DMS79 treated with DMSO at 0.1 percent for 48 hours (cell line): ENCODE measurements around the gene SRPRA.
"Not testable (repeated sequence)": the region's sequence is repeated elsewhere in the genome, so short reads cannot be mapped to it uniquely, and the experiment has no call there.

Experiments used
- DNase-seq: peaks from one replicate; lab custom pipeline; 2025; lab: John Stamatoyannopoulos, UW

Gene SRPRA, protein sequence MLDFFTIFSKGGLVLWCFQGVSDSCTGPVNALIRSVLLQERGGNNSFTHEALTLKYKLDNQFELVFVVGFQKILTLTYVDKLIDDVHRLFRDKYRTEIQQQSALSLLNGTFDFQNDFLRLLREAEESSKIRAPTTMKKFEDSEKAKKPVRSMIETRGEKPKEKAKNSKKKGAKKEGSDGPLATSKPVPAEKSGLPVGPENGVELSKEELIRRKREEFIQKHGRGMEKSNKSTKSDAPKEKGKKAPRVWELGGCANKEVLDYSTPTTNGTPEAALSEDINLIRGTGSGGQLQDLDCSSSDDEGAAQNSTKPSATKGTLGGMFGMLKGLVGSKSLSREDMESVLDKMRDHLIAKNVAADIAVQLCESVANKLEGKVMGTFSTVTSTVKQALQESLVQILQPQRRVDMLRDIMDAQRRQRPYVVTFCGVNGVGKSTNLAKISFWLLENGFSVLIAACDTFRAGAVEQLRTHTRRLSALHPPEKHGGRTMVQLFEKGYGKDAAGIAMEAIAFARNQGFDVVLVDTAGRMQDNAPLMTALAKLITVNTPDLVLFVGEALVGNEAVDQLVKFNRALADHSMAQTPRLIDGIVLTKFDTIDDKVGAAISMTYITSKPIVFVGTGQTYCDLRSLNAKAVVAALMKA

GRCh38 chr11:126268708-126269579, at the start of gene SRPRA, which contains the start of gene FOXRED1:
TSS of gene SRPRA (minus strand) at chr11:126268895. CDS start at chr11:126268804, 91 bp downstream.
TSS of gene FOXRED1 (plus strand) at chr11:126269154. CDS start at chr11:126269207, 53 bp downstream.
- peak; percentile 99 for DNase-seq

- DNase-seq: peak; percentile 94
Measured at GRCh38 chr11:126317756-126318573, 49.3 kb upstream of the SRPRA start.

GRCh38 chr11:126317432-126317755, 48.7 kb upstream of the SRPRA start:
- DNase-seq: peak; percentile 61

DNA sequence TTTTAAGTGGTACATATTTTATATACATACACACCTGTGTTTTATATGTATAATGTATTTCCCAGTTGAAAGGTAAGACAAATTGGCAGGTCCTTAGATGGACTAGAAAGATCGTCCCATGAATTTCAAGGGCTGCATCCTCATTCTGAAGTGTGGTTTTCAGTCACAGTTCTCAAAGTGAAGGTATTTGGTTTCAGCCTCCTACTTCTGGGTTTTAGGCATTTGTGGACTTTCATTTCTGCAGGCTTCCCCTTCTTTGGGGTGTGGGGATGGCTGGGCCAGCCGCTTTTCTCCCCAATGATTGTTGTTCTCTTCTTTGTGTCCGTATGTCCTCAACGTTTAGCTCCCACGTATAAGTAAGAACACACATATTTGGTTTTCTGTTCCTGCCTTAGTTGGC, 45.1 kb upstream of the SRPRA start:
- no peak for DNase-seq

DNA sequence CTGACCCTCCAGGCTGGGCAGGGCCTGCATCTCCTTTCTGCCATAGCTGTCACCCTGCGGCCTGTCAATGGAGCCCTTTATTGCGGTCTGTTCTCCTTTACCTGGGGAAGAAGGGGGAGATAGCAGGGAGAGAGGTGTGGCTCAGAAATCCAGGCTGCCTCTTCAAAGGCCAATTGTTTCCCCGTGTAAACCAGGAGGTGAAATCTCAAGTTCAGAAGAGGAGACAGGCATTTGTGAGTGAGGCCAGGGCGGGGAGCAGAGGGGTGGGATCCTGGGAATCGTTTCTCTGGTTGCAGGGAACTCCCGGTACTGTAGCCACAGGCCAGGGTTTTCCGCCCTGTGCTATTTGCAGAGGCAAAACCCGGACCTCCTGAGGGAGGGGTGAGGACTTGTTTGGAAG, 44.3 kb upstream of the SRPRA start:
- no peak for DNase-seq

DNA sequence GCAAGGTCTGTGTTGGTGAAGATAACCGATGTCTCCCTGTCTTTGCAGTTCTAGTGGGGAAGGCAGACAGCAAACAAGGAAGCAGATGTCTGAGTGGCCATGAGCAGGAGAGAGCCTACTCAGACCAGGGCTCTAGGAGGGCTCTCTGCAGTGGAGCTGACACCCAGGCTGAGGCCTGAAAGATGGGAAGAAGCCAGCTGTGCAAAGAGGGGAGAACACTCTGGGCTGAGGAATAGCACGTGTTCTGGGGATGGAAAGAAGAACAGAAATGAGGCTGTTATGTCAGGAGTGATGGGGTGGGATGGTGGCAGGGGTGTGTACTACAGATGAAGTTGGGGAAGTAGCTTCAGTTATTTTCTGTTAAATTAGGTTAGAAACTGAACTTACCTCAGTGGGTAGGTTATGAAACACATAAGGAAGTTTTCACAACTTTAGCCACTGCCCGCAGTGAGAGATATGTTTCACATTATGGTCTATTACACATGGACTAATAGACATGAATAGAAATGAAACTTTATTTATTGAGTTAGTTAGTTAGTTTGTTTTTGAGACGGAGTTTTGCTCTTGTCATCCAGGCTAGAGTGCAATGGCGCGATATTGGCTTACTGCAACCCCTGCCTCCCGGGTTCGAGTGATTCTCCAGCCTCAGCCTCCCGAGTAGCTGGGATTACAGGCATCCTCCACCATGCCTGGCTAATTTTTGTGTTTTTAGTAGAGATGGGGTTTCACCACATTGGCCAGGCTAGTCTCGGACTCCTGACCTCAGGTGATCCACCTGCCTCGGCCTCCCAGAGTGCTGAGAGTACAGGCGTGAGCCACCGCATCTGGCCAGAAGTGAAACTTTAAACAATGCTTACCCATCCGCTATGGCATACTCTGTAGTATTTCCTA, 43.0 kb upstream of the SRPRA start:
- DNase-seq: no peak

- DNase-seq: no peak
Measured at GRCh38 chr11:126310992-126311310, 42.3 kb upstream of the SRPRA start.

GRCh38 chr11:126310200-126310991, 41.7 kb upstream of the SRPRA start:
- DNase-seq: peak; percentile 50

- DNase-seq: not testable (repeated sequence)
Measured at GRCh38 chr11:126308771-126309170, 40.1 kb upstream of the SRPRA start.

DNA sequence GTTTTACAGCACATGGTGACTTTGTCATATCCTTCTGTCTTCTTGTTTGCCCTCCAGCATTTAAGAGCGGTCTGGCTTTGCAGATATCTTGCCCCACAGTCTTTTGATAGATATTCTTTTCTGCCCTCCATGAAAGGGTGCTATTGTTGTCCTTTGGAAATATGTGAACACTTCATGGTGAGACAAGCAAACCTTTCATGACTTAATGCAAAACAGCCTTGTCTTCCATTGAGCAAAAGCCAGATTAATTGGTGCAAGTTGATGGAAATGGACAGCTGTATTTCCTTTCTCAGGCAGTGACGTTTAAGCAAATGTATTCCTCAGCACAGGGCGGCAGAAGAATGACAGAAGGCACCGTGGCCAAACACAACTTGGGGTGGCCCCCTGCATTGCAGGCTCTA, 39.6 kb upstream of the SRPRA start:
- DNase-seq: no peak

GRCh38 chr11:126307706-126308105, 39.0 kb upstream of the SRPRA start:
- peak; percentile 13 for DNase-seq

- no peak for DNase-seq
Measured at GRCh38 chr11:126305699-126306098, 37.0 kb upstream of the SRPRA start.

DNA sequence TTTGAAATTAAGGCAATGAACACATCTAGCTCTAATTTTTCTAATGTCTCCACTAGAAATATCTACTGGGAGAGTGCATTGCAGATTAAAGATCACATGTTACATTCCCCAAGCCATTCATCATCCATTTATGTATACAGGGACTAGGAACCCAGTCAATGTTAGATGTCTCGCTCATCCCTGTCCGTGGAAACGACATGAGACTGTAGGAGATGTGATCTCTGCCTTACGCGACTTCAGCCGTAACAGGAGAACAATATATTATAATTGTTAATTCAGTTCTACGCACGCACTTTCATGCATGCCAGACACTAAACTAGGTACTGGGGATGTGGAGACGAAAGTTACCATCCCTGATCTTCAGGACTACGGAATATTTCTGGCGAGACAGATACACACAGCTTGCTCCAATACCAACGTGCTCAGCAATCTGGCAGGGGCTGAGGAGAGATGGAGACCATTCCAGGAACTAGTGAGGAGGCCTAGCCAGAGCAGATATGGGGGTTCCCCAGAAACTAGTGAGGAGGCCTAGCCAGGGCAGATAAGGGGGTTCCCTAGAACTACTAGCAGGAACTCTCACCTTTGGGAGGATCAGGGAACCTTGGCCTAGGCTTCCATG, 35.9 kb upstream of the SRPRA start:
- DNase-seq: peak; percentile 76

GRCh38 chr11:126303623-126304456, 35.1 kb upstream of the SRPRA start, which contains the start of gene DCPS:
TSS of gene DCPS (plus strand) at chr11:126304060. CDS start at chr11:126304081, 21 bp downstream.
- DNase-seq: peak; percentile 98

DNA sequence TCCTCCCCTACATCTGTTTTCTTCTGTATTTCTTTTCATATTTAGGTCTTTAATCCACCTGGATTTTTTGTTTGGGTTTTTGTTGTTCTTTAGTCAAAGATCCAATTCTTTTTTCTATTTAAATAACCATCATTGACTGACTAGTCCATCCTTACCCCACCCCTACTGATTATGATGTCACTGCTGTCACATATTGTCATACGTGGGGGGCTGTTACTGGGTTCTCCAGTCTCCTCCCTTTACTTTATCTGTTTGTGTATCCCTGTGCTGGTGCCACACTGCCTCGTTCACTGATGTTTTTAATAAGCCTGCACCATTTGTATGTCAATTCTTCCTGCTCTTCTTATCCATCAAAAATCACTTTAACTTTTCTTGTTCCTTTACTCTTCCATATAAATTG, 28.3 kb upstream of the SRPRA start:
- DNase-seq: no peak

DNA sequence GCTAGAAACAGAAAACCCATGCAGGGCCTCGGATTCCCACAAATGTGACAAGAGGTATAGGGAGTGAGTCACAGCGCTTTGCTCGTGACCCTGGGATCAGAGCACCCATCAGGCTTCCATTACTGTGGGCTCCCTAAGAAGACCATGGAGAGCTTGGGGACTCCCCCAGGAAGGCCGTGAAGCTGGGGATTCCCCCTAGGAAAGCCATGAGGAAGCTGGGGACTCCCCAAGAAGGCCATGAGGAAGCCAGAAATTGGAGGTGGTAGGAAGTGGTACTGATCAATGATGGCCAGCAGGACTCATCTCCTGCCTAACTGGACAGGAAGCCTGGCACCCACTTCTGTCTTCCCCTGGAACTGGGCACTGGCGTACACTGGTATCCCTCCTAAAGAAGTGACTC, 25.0 kb upstream of the SRPRA start:
- no peak for DNase-seq

DNA sequence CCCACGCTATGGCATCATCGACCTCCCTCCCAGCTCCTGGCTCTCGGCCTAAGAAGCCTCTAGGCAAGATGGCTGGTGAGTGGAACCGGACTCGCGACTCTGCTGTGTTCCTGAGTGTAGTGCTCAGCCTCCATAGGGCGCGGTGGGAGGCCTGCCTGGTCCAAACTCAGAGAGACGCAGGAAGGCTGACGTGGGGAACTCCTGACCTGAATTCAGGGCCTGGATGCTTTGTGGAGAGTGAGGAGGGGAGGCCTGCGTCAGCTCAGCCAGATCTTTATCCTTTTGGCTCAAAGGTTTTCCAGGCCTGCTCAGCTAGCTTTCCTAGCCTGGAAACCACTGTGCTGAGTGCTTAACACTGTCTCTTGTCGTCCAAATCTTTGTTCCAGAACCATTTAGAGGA, 22.2 kb upstream of the SRPRA start:
- no peak for DNase-seq

- no peak for DNase-seq
Measured at GRCh38 chr11:126288237-126288636, 19.5 kb upstream of the SRPRA start.
